H54 (cell line): ENCODE results near the gene RTN4.
"Not testable (repeated sequence)": the region's sequence is repeated elsewhere in the genome, so short reads cannot be mapped to it uniquely, and the experiment has no call there.

Experiments used
- DNase-seq: peaks from one replicate; pipeline ENCODE4 v3.0.0; 2011; ENCODE audit warnings: low spot score, mixed read lengths; ENCODE audit not compliant: insufficient read length
- FAIRE-seq: peaks from 3 replicates; lab custom pipeline; 2011; peaks lifted over from hg19 to GRCh38; lab: Jason Lieb, UNC
- POLR2A ChIP-seq: IDR thresholded peaks from 2 replicates; pipeline ENCODE4 v1.6.1; 2011; ENCODE audit warnings: low read depth, mild to moderate bottlenecking, low read length

RTN4 gene

DNA sequence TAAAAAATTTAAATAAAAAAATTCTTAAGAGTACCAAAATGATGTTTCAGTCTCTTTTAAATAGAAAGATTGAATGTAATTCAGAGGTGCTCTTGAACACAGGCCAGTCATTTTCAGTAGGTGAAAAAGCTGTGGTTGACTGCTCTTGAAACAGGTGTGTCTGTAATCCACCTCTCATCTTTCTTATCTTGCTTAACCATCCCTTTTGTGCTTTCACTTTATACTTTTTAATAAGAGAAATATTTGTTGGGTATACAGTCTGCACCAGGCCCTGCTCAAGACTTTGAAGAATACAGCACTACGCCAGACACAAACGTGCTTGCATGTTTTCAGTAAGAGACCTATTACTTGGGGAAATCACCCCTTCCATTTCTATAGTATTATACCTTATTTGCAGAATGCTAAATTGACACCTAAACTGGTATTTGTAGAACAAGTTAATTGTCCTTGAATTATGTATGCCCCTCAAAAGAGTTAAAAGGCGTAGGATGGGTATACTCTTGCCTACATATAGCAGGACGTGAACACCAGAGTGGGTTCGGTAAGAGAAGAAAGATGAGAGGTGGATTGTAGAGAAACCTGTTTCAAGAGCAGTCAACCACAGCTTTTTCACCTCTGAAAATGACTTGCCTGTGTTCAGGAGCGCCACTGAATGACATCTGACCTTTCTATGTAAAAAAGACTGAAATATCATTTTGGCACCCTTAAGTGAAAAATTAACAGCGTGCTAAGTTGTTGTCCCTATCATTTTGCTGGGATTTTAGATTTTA is 4.0 kb upstream of the RTN4 start:
- FAIRE-seq (no peak), DNase-seq (no peak)
- no peak for TF ChIP-seq POLR2A

DNA sequence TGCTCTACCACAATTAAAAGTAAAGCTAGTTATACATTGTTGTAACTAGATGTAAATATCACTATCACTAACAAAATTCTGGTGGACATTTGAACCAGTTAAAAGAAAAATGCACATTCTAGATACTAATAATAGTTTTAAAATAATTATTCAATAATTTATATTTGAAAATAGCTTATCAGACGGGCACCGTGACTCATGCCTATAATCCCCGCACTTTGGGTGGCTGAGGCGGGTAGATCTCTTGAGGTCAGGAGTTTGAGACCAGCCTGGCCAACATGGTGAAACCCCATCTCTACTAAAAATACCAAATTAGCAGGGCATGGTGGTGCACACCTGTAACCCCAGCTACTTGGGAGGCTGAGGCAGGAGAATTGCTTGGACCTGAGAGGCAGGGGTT is 3.0 kb upstream of the RTN4 start:
- FAIRE-seq, DNase-seq: not testable (repeated sequence)

DNA sequence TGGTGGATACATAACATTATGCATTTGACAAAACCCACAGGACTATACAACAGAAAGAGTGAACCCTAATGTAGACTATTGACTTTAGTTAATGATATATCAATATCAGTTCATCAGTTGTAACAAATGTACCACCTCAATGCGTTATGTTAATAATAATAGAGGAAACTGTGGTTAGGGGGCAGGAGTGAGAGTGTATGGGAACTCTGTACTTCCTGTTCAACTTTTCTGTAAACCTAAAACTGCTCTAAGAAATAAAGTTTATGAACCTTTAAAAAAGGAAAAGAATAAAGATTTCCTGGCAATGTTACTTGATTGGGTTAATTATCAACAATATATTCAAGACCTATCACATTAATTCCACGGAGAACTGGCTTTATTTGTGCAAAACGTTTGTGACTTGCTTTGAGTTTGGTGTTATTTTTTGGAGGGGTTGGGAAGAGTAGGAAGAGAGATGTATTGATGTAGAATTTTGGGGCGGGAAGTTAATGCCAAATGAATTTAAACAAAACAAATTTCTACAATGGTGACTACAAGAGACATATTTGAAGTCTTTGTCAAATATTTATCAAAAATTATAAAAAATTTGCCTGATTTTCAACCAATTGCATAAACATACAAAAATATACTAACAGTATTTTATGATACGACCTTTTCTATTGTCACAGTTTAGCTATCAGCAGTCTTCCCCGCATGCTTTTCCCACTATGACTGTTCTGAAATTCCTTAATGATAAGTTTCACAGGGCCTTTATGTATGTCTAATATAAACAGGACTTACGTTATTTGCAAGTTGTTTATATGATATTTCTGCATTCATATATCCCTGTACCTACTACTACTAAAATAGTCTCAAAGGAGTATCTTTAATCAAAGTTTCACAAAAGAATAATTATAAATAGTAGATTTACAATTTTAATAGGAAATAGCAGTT is 2.1 kb upstream of the RTN4 start:
- TF ChIP-seq POLR2A = no peak
- FAIRE-seq = no peak
- no peak for DNase-seq

DNA sequence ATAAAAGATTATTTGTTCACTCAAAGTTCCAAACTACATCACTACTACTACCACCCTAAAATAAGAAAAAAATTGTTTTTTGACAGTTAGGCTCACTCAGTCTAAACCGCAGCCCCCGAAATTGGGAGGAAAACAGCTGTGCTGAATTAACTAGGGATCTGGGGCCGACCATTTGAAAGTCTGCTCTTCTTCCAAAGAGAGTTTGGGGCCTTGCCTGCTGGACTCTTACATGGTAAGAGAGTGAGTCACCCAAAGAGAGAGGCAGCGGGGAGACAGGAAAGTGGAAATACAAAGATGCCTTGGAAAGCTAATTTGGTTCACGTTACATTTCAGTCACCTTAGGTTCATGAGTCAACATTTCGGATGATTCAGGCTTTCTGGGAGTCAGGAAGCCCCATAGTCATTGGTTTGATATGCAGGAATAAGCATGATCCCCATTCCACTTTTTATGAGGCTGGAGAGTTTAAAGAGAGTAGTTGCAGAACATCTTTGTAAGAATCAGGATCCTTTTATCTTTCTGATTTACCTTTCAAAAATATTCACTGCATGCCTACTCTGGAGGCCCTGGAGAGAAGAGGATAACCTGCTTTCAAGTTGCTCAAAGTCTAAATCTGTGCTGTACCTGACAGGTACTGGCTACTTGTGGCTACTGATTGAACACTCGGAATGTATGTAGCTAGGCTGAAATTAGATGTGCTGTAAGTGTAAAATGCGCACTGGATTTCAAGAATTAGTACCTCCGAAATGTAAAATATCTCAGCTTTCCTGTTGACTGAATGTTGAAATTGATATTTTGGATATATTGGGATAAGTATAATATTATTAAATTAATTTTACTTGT is 995 bp upstream of the RTN4 start:
- peak; percentile 99 for FAIRE-seq

DNA sequence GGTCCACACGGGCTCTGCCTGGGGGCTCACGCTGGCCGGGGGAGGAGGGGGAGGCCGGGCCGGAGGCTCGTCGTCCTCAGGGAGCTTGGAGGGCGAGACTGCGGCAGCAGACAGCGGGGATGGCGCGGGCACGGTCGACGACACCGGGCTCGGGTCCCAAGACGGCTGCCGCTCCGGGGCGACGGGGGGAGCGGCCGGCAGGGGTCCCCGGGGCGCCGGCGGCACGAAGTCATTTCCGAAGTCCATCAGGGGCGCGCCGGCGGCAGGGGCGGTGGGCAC is 491 bp downstream of the RTN4 start:
- FAIRE-seq = no peak
- DNase-seq = no peak
- TF ChIP-seq POLR2A = no peak; the same call in 1 of the 2 replicates

More for the DNA sequence above, 995 bp upstream of the RTN4 start:
- TF ChIP-seq POLR2A = no peak
- DNase-seq = peak; percentile 56

DNA sequence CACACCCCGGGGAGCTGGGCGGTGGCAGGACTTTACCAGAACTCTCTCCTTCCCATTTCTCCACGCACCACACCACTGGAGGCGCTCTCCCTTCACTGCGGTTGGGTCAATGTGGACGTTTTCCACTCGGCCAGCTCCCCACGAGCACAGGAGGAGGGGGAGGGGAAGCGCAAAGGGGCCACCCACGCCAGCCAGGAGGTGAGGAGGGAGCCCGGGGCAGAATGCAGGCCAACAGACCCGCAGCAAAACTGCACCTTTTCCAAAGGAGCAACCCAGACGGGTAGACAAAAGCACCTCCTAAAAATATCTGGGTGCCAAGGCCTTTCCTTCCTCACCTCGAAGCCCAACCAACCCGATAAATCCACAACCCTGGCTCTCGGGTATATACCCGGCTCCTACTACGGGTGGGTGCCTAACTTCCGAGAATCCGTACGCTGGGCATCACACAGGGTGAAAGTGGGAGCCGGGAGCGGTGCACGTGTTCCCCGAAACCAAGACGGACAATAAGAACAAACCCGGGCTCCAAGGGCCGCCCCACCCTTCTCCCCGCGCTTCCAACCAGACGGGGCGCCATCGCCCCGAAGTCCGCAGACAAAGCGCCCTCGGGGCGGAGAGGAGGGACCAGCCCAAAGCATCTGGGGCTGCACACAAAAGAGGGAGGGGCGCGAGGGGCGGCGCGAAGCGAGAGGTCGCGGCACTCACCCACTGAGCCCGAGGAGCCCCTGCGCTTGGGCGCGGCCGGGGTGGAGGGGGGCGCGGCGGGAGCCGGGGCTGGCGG is 1.0 kb downstream of the RTN4 start:
- DNase-seq = no peak
- TF ChIP-seq POLR2A = peak; percentile 28
- no peak for FAIRE-seq

DNA sequence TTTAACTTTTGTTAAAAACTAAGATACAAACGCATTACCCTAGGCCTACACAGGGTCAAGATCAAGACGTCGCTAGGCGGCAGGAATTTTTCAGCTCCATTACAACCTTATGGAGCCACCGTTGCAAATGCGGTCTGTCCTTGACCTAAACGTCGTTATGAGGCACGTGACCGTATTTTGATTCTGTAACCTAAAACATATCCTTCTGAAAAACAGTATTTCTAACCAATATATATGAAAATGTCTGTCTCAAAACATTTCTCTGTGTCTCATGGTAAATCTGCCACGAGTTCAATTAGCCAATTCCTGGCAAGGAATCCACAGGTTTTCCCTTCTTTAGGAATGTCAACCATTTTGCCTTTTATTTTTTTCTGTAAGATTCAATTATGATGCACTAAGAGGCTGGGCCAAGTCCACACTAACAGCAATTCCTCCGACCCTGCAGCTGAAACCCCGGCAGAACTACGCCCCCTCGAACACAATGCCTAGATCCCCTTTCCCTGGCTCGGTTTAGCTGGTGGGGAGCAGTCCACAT is 1.7 kb downstream of the RTN4 start:
- DNase-seq (no peak), FAIRE-seq (no peak)
- TF ChIP-seq POLR2A = no peak

DNA sequence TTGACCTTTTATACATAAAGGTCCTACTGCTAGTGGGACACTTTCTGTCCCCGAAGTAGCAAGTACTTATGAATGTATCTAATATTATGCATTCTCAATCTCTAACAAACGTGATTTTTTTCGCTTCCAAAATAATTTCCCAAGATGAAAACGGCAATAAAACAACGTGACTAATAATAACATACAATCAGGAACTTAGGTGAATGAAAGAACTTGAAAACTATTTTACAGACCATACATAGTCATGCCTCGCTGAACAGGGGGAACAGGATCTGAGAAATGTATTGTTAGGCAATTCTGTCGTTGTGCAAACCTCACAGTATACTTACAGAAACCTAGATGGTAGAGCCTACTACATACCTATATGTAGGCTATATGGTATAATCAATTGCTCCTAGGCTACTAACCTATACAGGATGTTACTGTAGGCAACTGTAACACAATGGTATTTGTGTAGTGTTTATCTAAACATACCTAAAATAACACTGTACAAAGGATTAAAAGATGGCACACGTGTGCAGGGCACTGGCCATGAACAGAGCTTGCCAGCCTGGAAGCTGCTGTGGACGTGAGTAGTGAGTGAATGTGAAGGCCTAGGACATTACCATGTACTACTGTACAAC is 2.5 kb downstream of the RTN4 start:
- no peak for DNase-seq
- FAIRE-seq = peak; percentile 23
- TF ChIP-seq POLR2A = no peak

DNA sequence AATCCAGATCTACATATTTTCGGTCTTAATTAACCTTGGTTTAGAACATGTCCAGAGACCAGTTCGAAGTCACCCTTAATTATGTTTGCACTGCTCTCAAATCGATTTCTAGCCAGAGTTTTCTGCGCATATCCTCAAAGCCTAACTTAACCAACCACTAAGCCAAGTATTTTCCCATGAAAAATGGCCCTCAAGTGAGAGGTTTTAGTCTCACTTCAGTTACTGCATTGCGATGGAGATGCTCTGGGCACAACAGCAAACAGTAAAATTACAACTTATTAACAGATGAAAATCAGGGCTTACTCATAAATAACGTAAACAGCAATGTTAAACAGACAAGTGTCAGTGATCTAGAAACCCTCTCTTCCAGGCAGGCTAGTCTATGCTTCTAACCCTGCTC is 4.5 kb downstream of the RTN4 start:
- no peak for DNase-seq
- FAIRE-seq = peak; percentile 33
- no peak for TF ChIP-seq POLR2A

DNA sequence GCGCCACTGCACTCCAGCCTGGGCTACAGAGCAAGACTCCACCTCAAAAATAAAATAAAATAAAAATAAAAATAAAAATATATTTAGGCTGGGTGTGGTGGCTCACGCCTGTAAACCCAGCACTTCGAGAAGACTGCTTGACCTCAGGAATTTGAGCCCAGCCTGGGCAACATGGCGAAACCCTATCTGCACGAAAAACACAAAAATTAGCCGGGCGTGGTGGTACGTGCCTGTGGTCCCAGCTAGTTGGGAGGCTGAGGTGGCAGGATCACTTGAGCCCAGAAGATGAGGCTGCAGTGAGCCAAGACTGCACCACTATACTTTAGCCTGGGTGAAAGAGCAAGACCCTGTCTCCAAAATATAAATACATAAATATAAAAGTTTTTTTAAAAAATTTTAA is 6.4 kb downstream of the RTN4 start:
- DNase-seq = no peak
- no peak for FAIRE-seq
- TF ChIP-seq POLR2A = no peak

DNA sequence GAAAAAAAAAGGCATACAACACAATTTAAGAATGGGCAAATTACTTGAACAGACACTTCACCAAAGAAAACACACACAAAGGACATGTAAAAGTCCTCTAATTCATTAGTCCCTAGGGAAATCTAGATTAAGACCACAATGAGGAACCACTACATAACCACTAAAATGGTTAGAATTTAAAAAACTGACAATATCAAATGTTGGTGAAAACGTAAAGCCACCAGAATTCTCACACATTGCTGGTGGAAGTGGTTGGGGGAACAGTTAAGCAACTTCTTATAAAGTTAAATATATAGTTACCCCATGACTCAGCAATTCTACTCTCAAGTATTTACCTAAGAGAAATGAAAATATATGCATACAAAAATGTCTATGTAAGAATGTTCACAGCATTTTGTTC is 11.8 kb downstream of the RTN4 start:
- TF ChIP-seq POLR2A = no peak
- DNase-seq (no peak), FAIRE-seq (no peak)

DNA sequence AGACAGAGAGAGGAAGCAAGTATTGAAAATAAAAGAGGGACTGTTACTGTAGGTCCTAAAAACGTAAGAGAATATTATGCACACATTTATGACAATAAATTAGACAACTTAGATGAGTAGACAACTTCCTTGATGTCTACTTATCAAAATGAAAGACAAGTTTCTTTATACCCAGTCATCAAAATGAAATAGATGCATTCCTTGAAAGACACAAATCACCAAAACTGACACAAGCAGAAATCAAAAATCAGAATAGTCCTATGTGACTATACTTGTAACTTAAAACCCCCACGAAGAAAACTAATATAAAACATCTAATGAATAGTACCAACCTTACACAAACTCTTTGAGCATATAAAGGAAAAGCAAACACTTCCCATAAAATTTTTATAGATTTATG is 14.5 kb downstream of the RTN4 start:
- FAIRE-seq (no peak), DNase-seq (no peak)
- TF ChIP-seq POLR2A = no peak
